ENCODE measurements around the gene SLC5A2.

The SLC5A2 gene

DNA sequence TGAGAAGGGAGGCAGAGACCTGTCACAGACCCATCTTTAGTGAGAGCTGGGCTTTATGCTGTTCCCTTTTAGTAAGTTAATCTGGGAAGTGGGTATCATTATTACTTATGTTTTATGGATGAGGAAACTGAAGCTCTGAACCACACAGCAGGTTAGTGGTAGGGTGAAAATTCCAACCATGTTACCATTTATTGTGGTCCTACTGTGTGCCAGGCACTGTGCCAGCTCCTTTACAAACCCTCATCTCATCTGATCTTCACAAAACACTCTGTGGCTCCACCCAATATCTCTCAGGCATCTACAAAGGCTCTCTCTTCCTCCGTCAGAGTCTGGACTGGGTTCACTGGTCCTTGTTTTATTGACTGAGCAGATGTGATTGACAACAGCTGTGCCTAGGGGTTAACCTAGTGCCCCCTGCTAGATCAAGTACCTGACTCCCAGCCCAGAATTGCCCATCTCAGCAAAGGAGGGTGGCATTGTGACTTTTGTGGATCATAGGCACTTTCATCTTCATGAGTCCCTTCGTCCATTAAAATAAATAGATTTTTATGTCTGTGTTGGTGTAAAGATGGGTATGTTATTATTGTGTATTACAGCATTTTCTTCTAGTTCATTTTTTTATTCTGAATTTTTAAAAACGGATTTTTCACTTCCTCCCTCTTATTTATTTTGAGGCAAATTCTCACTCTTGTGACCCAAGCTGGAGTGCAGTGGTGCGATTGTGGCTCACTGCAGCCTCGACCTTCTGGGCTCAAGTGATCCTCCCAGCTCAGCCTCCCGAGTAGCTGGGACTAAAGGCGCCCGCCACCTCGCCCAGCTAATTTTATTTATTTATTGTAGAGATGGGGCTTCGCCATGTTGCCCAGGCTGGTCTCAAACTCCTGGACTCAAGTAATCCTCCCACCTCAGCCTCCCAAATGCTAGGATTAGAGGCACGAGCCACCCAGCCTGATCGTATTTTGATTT, 7.9 kb upstream of the SLC5A2 start:
- H3K18ac ChIP-seq (ENCODE audit: low read length), result no peak overlapping the region
- no peak overlapping the region for H3K4me2 ChIP-seq (ENCODE audit: insufficient read depth, low read length, poor library complexity, severe bottlenecking)
- H3K27ac ChIP-seq (replicated peaks; ENCODE audit: low read length), result no peak overlapping the region
- peaks cover 0 to 5% of the 10 kb centered on the region in 2 donors for H3K9me3 ChIP-seq (replicated peaks in 1 of 2; ENCODE audit: control insufficient read depth in 2 of 2, insufficient read depth in 1 of 2, low read depth in 1 of 2, low read length in 2 of 2)
- no peak overlapping the region for H3K4ac ChIP-seq (ENCODE audit: low read length)
- peaks cover 5 to 8% of the 10 kb centered on the region in 2 donors for H3K4me1 ChIP-seq (ENCODE audit: control insufficient read depth in 2 of 2, insufficient read depth in 1 of 2, low read depth in 1 of 2, low read length in 2 of 2)
- H3K23ac ChIP-seq (ENCODE audit: low read depth, low read length, poor library complexity), result peak overlapping the region; percentile 27
- H2BK12ac ChIP-seq (ENCODE audit: low read length), result no peak overlapping the region
- no peak overlapping the region for H4K91ac ChIP-seq (ENCODE audit: low read depth, low read length, poor library complexity)
- H3K9ac ChIP-seq (ENCODE audit: low read depth, low read length, poor library complexity), result no peak overlapping the region
- peaks cover 0 to 36% of the 10 kb centered on the region in 2 donors for H3K36me3 ChIP-seq (replicated peaks in 1 of 2; ENCODE audit: control insufficient read depth in 2 of 2, insufficient read depth in 2 of 2, low read length in 2 of 2)
- DNase-seq (ENCODE audit: low spot score), result no peak
- no peak overlapping the region for H2BK120ac ChIP-seq (ENCODE audit: low read depth, low read length)
- H3K4me3 ChIP-seq (ENCODE audit: low read length in 2 of 2), result no peak overlapping the region
- H3K14ac ChIP-seq (ENCODE audit: low read length), result no peak overlapping the region
- H2AK5ac ChIP-seq (ENCODE audit: low read depth, low read length), result no peak overlapping the region
- H2AFZ ChIP-seq (ENCODE audit: low read length), result no peak overlapping the region
- no CpG with 5 or more reads among the region's 12 CpGs for WGBS, 2 donors (ENCODE audit: extremely low coverage in 2 of 2, insufficient read length in 2 of 2, insufficient replicate concordance in 1 of 2)
- H2BK5ac ChIP-seq (ENCODE audit: low read length), result no peak overlapping the region
- H4K8ac ChIP-seq (ENCODE audit: low read depth, low read length), result no peak overlapping the region
- peaks cover 2% of the 10 kb centered on the region for H3K79me1 ChIP-seq (ENCODE audit: low read depth, low read length)
- H3K27me3 ChIP-seq (ENCODE audit: control insufficient read depth in 3 of 3, insufficient read depth in 3 of 3, low read depth in 1 of 3, low read length in 3 of 3), result peaks cover 0 to 85% (median 38%) of the 10 kb centered on the region in 3 experiments
- no peak overlapping the region for H2BK15ac ChIP-seq (ENCODE audit: low read length)

DNA sequence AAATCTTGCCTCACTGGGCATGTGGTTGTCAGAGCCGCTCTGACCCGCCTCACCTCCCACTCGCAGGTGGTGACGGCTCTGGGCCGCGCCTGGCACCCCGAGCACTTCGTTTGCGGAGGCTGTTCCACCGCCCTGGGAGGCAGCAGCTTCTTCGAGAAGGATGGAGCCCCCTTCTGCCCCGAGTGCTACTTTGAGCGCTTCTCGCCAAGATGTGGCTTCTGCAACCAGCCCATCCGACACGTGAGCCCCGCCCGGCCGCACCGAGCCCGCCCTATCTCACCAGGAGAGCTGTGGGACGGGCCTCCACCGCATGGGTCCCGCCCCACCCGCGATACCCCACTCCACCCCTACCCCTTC, 7.0 kb upstream of the SLC5A2 start:
- H3K27me3 ChIP-seq (ENCODE audit: control insufficient read depth in 3 of 3, insufficient read depth in 3 of 3, low read depth in 1 of 3, low read length in 3 of 3), result peaks cover 0 to 89% (median 38%) of the 10 kb centered on the region in 3 experiments
- H3K4me3 ChIP-seq (ENCODE audit: low read length in 2 of 2), result no peak overlapping the region
- H3K4me1 ChIP-seq (ENCODE audit: control insufficient read depth in 2 of 2, insufficient read depth in 1 of 2, low read depth in 1 of 2, low read length in 2 of 2), result peaks cover 5 to 8% of the 10 kb centered on the region in 2 donors
- peak overlapping the region; percentile 50 for H3K9ac ChIP-seq (ENCODE audit: low read depth, low read length, poor library complexity)
- H2AK5ac ChIP-seq (ENCODE audit: low read depth, low read length), result no peak overlapping the region
- H2BK120ac ChIP-seq (ENCODE audit: low read depth, low read length), result no peak overlapping the region
- no peak overlapping the region for H3K27ac ChIP-seq (replicated peaks; ENCODE audit: low read length)
- peak overlapping the region; percentile 53 for H2BK5ac ChIP-seq (ENCODE audit: low read length)
- peak overlapping the region; percentile 12 for H4K91ac ChIP-seq (ENCODE audit: low read depth, low read length, poor library complexity)
- peak overlapping the region; percentile 93 for H3K4me2 ChIP-seq (ENCODE audit: insufficient read depth, low read length, poor library complexity, severe bottlenecking)
- H4K8ac ChIP-seq (ENCODE audit: low read depth, low read length), result no peak overlapping the region
- no peak overlapping the region for H3K18ac ChIP-seq (ENCODE audit: low read length)
- peak overlapping the region; percentile 95 for H3K23ac ChIP-seq (ENCODE audit: low read depth, low read length, poor library complexity)
- peaks cover 0 to 5% of the 10 kb centered on the region in 2 donors for H3K9me3 ChIP-seq (replicated peaks in 1 of 2; ENCODE audit: control insufficient read depth in 2 of 2, insufficient read depth in 1 of 2, low read depth in 1 of 2, low read length in 2 of 2)
- peaks cover 2% of the 10 kb centered on the region for H3K79me1 ChIP-seq (ENCODE audit: low read depth, low read length)
- WGBS, 2 donors (ENCODE audit: extremely low coverage in 2 of 2, insufficient read length in 2 of 2, insufficient replicate concordance in 1 of 2), result no CpG with 5 or more reads among the region's 26 CpGs
- no peak overlapping the region for H2AFZ ChIP-seq (ENCODE audit: low read length)
- H2BK12ac ChIP-seq (ENCODE audit: low read length), result no peak overlapping the region
- H3K36me3 ChIP-seq (replicated peaks in 1 of 2; ENCODE audit: control insufficient read depth in 2 of 2, insufficient read depth in 2 of 2, low read length in 2 of 2), result peaks cover 0 to 36% of the 10 kb centered on the region in 2 donors
- H3K14ac ChIP-seq (ENCODE audit: low read length), result no peak overlapping the region
- DNase-seq (ENCODE audit: low spot score), result no peak
- H2BK15ac ChIP-seq (ENCODE audit: low read length), result peak overlapping the region; percentile 75
- H3K4ac ChIP-seq (ENCODE audit: low read length), result no peak overlapping the region

DNA sequence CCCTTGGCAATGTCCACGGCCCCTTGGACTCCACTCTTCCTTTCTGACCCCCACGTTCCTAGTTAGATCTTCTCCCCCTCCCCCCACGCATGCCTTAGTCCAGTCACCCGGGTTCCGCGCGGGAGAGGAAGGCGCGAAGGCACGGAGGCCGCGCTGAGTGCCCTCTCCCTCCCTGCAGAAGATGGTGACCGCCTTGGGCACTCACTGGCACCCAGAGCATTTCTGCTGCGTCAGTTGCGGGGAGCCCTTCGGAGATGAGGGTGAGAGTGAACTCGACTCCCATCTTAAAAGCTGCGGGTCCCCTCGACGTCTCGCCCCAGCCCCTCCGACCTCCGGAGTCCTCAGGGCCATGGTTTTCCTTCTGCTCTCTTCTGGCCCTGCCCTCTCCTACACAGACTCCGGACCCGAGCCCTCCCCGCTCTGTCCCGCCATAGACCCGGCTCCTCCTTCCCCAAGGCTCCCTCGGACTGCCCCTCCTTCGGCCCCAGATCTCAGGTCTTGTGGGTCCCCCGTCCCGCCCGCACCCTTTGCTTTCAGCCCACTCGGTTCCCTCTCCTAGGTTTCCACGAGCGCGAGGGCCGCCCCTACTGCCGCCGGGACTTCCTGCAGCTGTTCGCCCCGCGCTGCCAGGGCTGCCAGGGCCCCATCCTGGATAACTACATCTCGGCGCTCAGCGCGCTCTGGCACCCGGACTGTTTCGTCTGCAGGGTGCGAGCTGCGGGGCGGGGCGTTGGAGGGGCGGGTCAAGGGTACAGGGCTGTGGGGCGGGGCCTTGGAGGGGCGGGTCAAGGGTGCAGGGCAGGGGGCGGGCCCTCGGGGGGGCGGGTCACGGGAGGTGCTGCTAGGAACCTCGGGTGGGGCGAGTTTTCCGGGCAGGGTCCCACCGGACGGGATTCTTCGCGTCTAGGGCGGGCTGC, 6.4 kb upstream of the SLC5A2 start:
- Histone ChIP-seq H3K27me3 (ENCODE audit: control insufficient read depth in 3 of 3, insufficient read depth in 3 of 3, low read depth in 1 of 3, low read length in 3 of 3) (peaks cover 0 to 87% (median 35%) of the 10 kb centered on the region in 3 experiments), H2BK120ac (ENCODE audit: low read depth, low read length) (no peak overlapping the region), H3K23ac (ENCODE audit: low read depth, low read length, poor library complexity) (peak overlapping the region; percentile 95), H3K14ac (ENCODE audit: low read length) (peak overlapping the region; percentile 38), H3K9me3 (replicated peaks in 1 of 2; ENCODE audit: control insufficient read depth in 2 of 2, insufficient read depth in 1 of 2, low read depth in 1 of 2, low read length in 2 of 2) (peaks cover 0 to 7% of the 10 kb centered on the region in 2 donors), H3K9ac (ENCODE audit: low read depth, low read length, poor library complexity) (peak overlapping the region; percentile 92), H3K79me1 (ENCODE audit: low read depth, low read length) (peaks cover 2% of the 10 kb centered on the region), H3K36me3 (replicated peaks in 1 of 2; ENCODE audit: control insufficient read depth in 2 of 2, insufficient read depth in 2 of 2, low read length in 2 of 2) (peaks cover 0 to 36% of the 10 kb centered on the region in 2 donors), H2AK5ac (ENCODE audit: low read depth, low read length) (no peak overlapping the region), H3K4me1 (ENCODE audit: control insufficient read depth in 2 of 2, insufficient read depth in 1 of 2, low read depth in 1 of 2, low read length in 2 of 2) (peaks cover 1 to 8% of the 10 kb centered on the region in 2 donors), H2BK15ac (ENCODE audit: low read length) (no peak overlapping the region), H3K18ac (ENCODE audit: low read length) (peak overlapping the region; percentile 70), H4K91ac (ENCODE audit: low read depth, low read length, poor library complexity) (peak overlapping the region; percentile 12), H4K8ac (ENCODE audit: low read depth, low read length) (no peak overlapping the region), H3K4me3 (ENCODE audit: low read length in 2 of 2) (peak overlapping the region in 1 of 2 donors; percentile 74), H3K4me2 (ENCODE audit: insufficient read depth, low read length, poor library complexity, severe bottlenecking) (peak overlapping the region; percentile 93), H3K4ac (ENCODE audit: low read length) (no peak overlapping the region), H3K27ac (replicated peaks; ENCODE audit: low read length) (no peak overlapping the region), H2BK12ac (ENCODE audit: low read length) (no peak overlapping the region), H2AFZ (ENCODE audit: low read length) (no peak overlapping the region), H2BK5ac (ENCODE audit: low read length) (peak overlapping the region; percentile 53)
- no CpG with 5 or more reads among the region's 68 CpGs for WGBS, 2 donors (ENCODE audit: extremely low coverage in 2 of 2, insufficient read length in 2 of 2, insufficient replicate concordance in 1 of 2)
- no peak for DNase-seq (ENCODE audit: low spot score)
